Fibroblast of villous mesenchyme (primary cell): Measurements from ENCODE around the gene PBX1. TPM values are rescaled to one million over a fixed set of nuclear protein-coding genes. Genes with fewer than 3 reads are reported as not detected.

ENCODE experiments used
- DNase-seq: peaks from one replicate; pipeline ENCODE4 v3.0.0-alpha.2; 2010; ENCODE audit warnings: low read depth
- H3K4me3 ChIP-seq: 2 replicates; pipeline ENCODE4 v1.5.1; 2011; ENCODE audit warnings: low read depth, mild to moderate bottlenecking, low read length
- total RNA-seq: library from RNA; depleted of rRNA; stranded (reverse); fragments of >200 nt; gene quantifications from 2 replicates; pipeline ENCODE4 v1.2.3, GENCODE V29; 2012
- TF ChIP-seq, protein P1 (sequence below): IDR thresholded peaks from 2 replicates; pipeline ENCODE4 v1.5.1; 2012; ENCODE audit warnings: low read depth, mild to moderate bottlenecking, low read length; ENCODE audit not compliant: insufficient read depth

PBX1 gene
- total RNA-seq, 1 donor: 67.4 TPM

DNA sequence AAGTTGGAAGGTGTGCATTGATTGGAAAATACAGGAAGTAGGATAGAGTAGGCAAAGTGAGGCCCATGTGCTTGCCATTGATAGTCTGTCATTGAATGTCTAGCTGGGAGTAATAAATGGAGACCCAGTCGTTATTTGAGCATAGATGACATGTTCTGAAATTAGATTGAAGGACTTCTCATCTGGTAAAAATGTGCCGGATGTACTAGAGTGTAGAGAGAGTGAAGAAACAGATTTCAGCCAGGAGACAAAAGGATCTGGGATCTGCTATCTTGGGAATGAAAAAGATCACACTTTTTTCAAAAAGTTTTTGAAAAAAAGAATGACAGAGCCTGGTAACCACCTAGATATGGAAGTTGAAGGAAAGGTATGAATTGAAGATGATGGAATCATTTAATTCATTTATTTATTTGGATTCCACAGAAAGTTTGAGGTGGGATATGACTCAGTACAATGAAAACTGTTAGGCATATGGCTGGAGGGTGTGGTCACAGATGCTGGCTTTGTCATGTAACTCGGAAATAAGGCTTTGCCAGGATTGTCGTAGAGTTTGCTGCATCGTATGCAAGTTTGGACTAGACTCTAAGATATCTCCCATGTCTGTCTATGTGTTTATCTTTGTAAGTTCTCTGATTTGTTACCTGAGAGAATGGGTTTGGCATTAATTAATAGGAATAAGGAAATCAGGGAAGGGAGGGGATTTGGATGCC, 137.1 kb downstream of the PBX1 start:
- DNase-seq: no peak
- no peak overlapping the region for H3K4me3 ChIP-seq
- TF ChIP-seq, protein P1, sequence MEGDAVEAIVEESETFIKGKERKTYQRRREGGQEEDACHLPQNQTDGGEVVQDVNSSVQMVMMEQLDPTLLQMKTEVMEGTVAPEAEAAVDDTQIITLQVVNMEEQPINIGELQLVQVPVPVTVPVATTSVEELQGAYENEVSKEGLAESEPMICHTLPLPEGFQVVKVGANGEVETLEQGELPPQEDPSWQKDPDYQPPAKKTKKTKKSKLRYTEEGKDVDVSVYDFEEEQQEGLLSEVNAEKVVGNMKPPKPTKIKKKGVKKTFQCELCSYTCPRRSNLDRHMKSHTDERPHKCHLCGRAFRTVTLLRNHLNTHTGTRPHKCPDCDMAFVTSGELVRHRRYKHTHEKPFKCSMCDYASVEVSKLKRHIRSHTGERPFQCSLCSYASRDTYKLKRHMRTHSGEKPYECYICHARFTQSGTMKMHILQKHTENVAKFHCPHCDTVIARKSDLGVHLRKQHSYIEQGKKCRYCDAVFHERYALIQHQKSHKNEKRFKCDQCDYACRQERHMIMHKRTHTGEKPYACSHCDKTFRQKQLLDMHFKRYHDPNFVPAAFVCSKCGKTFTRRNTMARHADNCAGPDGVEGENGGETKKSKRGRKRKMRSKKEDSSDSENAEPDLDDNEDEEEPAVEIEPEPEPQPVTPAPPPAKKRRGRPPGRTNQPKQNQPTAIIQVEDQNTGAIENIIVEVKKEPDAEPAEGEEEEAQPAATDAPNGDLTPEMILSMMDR: no peak

DNA sequence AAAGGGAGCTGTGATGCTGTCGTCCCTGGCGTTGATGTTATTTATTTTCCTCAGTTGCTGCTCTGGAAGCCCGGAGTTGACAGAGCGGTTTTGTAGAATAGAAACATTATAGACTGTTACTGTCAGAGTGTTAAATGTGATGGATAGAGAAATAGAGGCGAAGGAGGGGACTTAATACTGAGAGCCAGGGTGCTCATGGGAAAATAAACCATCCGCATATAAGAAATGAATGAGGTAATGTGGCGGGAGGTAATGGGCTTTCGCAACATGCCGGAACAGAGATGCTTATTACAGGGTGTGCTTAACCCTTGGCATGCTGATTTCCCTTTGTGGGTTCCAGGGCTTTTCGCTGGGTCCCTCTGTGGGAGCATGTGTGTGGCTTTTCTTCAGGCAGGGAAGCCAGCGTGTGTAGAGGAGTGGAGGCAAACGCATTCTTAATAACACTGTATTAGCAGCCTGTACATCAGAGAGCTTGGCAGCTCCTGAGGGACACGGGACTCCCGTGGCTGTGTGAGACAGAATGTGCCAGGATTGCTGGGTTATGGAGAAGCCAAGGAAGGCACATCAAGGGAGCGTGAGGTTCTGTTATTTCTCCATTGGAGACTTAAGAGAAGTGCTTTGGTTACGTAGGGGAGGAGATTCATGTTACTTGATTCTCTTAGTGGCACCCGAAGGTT, 141.0 kb downstream of the PBX1 start:
- DNase-seq: no peak
- TF ChIP-seq, protein P1: no peak
- H3K4me3 ChIP-seq: no peak overlapping the region

DNA sequence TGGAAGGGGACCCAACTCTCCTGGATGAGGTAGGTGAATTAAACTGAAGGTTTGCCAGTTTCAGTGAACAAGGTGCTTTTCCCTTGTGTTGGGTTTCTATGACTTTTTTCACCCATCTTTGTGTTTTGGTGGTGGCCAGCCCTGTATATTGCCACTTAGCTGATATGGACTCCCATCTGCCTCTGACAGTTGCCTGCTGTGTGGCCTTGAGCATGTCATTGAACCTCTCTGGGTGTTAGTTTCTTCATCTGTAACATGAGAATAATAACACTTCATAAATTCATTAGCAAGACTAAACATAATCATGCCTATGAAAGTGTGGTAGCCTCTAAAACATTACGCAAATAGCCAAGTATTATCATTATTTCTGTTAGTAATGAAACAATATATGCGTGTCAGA, 141.7 kb downstream of the PBX1 start:
- TF ChIP-seq, protein P1: no peak
- no peak for DNase-seq
- H3K4me3 ChIP-seq: no peak overlapping the region

DNA sequence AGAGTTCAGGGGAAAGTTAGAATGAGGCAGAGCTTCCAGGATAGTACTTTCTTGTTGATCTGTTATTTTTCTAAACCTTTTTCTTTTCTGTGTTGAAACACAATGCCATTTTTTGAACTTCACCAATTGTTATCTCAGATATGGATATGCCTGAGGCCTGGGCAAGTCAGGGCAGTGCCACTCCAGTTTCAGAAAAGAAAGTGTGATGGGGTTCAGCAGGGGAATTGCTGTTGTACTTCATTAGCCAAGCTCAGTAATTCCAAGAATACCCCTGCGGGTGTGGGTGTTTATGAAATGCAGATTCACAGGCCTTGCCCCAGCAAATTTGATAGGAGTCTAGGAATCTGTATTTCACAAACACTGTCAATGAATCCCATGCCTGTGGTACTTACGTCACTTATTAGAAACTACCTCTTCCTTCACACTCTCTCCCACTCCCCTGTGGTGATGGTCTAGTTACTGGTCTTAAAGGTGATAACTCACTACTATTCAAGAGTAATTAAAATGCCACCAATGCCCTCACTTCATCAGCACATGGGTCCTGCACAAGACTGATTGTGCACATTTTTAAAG, 142.3 kb downstream of the PBX1 start:
- no peak for DNase-seq
- TF ChIP-seq, protein P1: no peak
- no peak overlapping the region for H3K4me3 ChIP-seq

DNA sequence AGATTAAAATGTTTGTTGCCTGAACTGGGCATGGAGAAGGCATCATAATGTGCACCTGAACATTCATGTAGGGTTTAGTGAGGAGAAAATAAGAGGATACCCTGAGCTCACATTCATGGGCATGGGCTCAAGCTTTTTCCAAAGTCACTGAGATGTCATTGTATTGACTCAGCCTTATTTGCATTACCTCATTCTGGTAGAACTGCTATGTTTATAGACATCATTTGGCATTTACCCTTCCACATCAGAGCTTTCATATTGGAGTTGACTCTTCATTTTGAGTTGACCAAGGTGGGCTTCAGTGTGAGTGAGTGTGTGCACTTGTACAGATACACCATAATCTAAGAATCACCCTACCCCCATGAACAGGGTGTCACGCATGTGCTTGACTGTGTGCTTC, 143.2 kb downstream of the PBX1 start:
- no peak overlapping the region for H3K4me3 ChIP-seq
- TF ChIP-seq, protein P1: no peak
- DNase-seq: no peak

DNA sequence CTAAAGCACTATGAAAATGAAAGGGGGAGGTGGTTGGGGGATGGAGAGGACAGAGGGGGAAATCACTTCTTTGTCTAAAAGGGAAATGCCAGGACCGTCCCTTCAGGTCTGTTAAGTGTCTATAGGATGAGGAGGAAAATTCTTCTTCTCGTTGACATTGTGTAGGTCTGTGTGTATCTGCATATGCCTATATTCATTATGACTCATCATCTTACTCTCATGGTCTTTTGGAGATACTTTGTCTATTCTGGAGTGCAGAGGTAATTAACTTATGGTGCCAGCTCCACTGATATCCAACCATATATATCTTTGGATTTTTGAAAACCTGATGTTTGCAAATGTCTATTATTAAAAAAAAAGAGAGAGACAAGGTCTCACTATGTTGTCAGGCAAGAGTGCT, 143.7 kb downstream of the PBX1 start:
- H3K4me3 ChIP-seq: no peak overlapping the region
- TF ChIP-seq, protein P1: no peak
- DNase-seq: no peak

DNA sequence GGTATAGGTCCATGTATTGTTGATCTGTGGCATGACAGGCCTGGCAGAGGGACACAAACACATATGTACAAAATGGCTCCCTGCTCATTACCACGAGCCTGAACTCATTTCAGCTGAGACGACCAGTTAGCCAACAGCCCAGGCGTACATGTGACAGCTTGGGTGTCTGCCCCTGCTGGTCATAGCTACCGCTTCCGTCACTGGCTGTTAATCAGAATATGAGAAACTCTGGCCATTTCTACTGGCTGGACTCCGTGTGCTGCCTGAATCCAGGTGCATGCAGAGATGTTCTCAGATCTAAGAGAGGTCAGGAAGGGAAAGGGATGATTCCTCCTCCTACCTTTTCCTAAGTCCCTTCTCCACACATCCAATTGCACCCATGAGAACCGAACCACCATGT, 144.5 kb downstream of the PBX1 start:
- no peak overlapping the region for H3K4me3 ChIP-seq
- DNase-seq: no peak
- TF ChIP-seq, protein P1: no peak
